ENCODE measurements around the gene ANK3.

The ANK3 gene

DNA sequence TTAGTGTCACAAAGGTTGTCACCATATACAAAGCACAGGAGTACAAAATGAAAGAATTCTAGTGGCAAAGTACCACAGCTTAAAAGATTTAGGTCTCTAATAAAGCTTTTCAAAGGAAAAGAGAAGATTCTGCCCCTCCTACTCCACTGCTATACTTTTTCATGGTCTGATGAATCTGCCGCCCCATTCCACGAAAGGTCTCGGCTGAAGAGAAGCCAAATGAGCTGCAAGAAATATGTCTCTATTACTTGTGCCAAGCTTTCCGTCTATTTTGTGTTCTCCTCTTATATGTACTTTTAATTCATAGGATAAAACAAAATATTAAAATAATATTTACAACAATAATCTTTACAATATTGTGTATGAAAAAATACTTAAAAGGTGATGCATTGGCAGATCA lies 222.6 kb downstream of the ANK3 start:
- no peak for DNase-seq

DNA sequence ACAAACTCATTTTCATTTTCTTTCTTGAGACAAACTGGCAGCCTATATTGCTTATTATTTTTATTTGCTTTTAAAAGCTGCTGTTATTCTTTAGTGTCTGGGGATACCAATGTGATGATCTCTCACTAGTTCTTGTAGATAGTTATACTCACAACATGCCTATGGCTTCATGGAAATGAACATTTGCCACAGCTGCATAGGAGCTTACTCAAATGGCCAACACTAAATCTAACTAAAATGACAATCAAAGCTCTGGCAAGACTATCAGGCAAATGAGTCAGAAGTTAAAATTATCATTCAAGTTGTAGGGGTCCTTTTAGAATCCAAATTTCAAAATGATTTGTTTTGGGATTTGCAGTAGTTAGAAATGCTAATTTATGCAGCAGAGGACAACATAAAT lies 225.9 kb downstream of the ANK3 start:
- no peak for DNase-seq

DNA sequence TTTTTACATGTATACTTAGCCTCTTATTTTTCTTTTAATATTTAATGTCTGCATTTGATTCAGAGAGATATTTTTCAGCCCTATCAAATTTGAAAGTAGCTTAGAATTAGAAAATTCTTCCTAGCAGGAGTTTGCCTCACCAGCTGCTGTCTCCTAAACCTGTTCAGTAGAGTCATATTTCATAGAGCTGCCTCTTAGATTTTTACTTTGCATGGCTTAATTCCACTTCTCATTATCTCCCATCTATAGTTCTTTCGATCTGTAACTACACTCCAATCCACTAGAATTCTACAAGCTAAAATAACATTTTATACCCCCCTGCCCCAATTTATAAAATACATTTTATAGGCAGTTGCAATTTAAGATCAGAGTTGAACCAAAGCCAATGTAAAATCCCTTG lies 227.0 kb downstream of the ANK3 start:
- no peak for DNase-seq

DNA sequence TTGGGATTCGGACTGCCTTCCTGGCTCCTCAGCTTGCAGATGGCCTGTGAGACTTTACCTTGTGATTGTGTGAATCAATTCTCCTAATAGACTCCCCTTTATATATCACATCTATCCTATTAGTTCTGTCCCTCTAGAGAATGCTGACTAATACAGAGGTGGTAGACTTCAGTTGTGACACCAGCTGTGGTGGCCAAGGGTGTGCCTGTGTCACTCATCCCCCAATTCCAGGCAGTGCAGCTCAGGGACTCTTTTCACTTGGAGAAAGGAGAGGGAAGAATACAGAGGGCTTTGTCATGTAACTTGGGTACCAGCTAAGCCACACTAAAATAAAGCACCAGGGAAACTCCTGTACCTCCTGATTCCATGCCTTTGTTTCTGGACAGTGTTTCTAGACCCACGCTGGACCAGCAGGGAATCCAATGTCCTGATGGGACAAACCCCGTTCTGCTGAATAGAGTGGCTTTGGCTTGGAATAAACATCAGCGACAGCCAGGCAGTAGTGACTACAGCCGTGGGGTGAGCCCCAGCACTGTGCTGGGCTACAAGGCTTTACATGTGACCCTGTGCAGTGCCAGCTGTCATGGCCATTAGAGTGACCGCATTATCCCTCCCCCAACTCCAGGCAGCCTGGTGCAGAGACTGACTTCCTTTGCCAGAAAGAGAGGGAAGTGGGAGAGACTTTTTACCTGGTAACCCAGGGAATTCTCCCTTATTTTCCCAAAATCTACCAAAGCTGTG lies 233.6 kb downstream of the ANK3 start:
- no peak for DNase-seq

GRCh38 chr10:60155099-60155877 lies 234.4 kb downstream of the ANK3 start:
- DNase-seq: no peak

DNA sequence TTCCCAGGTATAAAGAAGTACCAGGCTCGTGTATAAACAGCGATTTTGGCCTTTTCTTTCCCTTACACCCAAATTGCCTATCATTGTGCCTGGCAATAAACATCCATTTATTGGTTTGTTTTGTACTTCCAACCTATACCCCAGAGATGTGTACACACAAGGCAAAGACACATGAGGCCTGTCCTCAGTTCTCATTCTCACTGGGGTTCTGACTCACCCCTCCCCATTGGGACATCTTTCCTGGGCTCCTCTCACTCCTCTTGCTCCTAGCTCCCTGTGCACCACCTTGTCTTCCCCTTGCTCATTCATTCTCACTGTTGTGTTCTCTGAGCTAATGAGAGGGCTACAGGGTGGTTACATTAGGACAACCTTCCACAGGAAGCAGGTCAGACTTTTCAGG lies 240.7 kb downstream of the ANK3 start:
- DNase-seq: no peak

DNA sequence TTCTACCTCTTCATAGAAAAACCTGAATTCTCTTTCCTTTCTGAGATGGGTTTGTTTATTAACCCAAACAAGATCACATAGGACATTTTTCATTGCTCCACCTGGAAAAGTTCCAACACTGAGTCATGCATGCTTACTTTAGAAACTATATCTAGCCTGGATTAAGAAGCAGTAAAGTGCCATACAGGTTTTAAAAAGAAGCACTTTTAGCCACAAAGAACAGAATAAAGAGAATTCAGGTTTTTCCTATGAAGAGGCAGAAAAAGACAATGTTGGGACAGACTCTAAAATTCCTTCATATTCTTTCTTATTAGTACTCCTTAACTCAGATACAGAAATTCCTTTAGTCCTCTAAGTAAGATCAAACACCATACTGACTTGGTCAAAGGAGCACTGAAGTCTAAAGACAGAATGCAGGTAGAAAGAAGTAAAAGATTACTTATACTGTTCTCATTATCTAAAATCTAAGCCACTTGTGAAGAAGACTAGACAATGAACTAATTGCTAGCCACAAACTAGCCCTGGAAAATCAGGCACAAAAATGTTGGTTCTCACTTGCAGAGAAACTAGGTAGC lies 241.3 kb downstream of the ANK3 start:
- DNase-seq: no peak

DNA sequence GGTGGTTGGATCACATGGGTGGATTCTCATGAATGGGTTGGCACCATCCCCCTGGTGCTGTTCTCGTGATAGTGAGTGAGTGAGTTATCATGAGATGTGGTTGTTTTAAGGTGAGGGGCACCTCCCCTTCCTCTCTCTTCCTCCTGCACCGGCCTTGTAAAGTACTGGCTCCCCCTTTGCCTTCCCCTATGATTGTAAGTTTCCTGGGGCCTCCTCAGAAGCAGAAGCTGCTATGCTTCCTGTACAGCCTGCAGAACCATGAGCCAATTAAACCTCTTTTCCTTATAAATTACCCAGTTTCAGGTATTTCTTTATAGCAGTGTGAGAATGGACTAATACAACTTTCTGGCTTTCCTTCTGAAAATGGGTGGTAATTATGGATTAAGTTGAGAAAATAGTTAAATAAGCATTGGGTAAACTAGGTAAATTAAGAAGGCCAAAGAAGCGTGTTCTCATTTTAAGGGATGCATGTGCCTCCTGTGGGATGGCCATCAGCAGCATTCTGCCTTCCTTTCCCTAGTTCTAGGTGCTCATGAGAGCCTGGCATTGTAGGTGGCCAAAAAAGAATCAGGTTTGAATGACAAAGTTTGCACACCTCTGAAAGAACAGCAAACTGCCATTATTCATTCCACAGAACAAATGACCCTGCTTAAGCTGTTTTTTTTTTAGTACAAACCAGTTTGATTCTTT lies 242.0 kb downstream of the ANK3 start:
- DNase-seq: no peak

GRCh38 chr10:60147025-60147424 lies 242.7 kb downstream of the ANK3 start:
- no peak for DNase-seq

- DNase-seq: no peak
Observed at GRCh38 chr10:60144099-60144498, 245.6 kb downstream of the ANK3 start.

GRCh38 chr10:60142736-60143135 lies 246.9 kb downstream of the ANK3 start:
- DNase-seq: no peak

- DNase-seq: no peak
Observed at GRCh38 chr10:60141896-60142559, 247.6 kb downstream of the ANK3 start.

DNA sequence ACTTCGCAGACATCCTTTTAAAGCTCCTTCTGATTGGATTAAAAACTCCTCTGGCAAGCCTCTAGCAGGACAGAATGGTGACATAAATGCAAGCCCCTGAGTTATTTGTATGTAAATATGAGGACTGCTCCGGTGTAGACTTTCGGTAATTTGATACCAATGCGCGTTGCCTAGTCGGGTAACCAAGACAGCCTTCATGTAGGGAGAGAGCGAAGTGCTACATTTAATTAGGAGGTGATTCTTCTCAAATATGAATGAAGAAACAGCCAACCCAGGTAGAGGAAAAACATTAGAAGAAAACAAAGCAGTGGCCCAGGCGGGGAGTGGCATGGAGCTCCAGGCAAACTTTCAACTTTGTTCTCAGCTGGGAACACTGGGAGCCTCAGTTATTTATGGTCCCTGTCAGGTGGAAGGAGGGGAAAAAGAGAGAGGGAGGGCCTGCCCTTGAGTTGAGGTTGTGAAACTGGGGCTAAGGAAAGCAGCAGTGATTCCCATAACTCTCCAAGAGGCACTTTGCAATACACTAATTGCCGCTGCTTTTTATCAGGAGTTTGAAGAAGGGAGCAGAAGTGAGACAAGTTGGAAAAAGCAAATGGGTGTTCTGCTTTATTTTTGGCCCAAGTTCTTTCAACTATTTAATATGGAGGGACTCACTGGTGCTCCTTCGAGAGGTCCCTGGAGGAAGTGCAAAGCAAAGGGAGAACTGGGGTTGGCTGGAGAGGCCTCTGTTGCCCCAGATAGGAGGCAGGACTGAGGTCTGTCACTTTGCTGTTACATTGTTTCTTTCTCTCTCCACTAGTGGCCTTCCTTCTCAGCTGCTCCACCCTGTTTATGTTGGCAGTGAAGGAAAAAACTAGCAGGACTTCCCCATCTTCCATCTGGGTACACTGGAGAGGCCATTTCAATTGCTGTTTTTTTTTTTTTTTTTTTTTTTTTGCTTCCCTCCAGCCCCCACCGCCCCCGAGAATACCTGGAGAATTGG lies 248.7 kb downstream of the ANK3 start:
- no peak for DNase-seq

GRCh38 chr10:60139798-60140566 lies 249.7 kb downstream of the ANK3 start:
- no peak for DNase-seq

GRCh38 chr10:60139290-60139689 lies 250.4 kb downstream of the ANK3 start:
- DNase-seq: no peak

GRCh38 chr10:60138842-60139241 lies 250.8 kb downstream of the ANK3 start:
- DNase-seq: no peak

DNA sequence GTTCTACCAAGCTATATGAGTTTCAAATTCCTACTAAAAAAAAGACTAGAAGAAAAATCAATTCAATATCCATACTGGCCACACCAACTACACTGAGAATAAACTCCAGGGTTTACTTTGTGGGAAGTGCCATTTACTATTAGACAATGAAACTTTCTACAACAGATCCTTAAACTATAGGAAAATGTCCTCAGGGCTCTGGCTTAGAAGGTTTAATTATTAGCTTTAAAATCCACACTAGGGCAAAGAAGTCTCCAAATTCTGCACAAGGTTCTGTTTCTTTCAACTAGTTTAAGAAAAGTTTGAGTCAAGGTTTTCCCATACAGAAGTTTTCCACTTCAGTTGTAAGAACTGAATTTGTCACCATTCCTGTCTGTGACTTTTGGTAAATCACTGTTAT lies 251.6 kb downstream of the ANK3 start:
- no peak for DNase-seq

DNA sequence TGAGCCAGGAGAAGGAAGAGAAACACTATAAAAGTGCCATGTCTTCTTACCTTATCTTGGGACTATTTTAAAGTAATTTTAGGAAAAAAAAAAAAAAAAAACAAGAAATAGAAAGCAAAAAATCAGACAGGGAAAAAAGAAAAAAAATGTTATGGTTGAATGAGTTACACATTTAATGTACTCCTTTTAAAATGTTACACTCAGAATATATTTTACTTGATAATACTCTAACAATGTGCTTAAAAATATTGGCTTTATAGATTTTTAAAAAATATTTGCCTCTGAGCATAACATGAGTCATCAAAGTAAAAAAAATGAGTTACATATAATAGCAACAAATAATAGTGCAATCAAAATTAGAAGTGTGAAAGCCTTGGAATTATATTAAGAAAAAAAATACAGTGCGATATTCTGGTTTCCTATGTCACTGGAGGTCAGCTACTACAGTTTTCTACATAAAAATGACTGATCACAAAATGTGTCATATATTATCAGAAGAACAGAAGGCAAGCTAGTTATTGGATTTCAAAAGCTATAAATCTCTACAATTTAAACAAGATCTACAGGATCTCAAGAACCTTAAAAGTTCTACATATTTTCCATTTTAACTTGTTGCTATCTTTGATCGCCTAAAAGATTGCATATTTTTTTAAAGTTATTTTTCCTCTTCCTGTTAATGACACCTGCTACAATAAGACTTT lies 252.2 kb downstream of the ANK3 start:
- no peak for DNase-seq

DNA sequence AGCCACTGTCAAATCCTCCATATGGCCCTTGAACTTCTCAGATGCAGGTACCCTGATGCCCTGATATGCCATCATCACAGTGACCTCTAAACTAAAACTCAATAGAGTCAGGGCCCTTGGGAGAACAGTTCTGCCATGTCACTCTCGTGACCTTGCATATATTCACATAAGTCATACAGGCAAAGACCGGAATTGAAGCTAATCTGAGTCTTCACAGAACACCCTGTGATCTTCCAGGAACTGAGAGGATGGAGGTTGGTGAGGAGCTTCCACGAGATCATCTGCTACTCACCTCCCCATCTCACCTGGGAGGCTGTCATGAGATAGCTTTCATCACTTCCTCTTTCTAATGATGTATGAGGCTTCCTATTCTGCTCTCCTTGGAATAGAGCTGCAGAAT lies 254.7 kb downstream of the ANK3 start:
- no peak for DNase-seq

DNA sequence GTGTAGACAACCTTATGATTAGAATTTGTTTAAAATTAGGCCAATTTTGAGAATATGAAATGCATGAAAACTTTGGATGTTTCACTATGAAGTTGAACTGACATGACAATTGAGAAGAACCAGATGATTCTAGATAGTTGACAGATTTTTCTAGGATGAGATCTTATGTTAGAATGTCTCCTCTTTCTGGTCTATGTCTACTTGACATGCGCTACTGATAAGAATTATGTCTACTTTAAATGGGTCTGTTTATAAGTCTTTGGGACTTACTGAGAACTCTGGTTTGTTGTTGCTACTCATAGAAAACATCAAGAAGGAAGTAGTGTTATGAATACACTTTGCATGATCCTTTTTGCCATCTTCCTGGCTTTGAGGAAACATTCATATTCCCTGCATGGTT lies 255.1 kb downstream of the ANK3 start:
- DNase-seq: no peak

All from activated T-cell treated with anti-CD3 and anti-CD28 coated beads, Interleukin-2, amount 50 U/mL, for 1 hour (primary cell).